HUDEP-2 (cell line): ENCODE data around the gene DHX35.
"Not testable (repeated sequence)": the region's sequence is repeated elsewhere in the genome, so short reads cannot be mapped to it uniquely, and the experiment has no call there.

Experiments used
- DNase-seq, 76 experiments: peaks; one replicate each; lab custom pipeline; 2025; ENCODE audit not compliant: unreplicated experiment in 76 of 76; lab: John Stamatoyannopoulos, UW

DHX35 gene

GRCh38 chr20:38973107-38973506 lies 11.0 kb downstream of the DHX35 start:
- no peak for DNase-seq

- no peak for DNase-seq
These were observed 11.5 kb downstream of the DHX35 start for GRCh38 chr20:38973645-38974044.

DNA sequence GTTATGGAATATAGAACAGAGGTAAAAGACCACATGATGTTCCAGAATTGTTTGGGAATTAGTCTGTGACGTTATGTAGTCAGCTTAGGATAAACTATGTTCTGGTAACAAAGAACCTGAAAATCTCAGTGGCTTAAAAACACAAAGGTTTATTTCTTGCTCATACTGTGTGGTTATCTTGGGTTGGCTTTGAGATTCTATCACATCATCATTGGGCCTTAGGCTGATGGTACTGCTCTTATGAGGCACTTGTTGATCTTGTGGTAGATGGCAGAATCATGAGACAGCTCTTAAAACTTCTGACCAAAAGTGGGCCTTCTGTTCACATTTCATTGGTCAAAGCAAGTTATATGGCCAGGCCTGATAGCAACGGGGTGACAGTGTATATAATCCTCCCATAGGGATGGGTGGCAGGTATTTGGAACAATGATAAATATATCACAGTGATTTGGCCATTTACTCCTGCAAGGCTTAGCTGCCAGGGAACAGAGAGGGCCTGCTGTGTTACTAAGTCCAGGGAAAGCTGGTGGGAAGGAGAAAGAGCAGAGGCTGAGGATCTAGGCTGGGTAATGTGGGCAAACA lies 13.5 kb downstream of the DHX35 start:
- peak in 2 of 76 experiments; percentile 6 to 10 for DNase-seq

DNA sequence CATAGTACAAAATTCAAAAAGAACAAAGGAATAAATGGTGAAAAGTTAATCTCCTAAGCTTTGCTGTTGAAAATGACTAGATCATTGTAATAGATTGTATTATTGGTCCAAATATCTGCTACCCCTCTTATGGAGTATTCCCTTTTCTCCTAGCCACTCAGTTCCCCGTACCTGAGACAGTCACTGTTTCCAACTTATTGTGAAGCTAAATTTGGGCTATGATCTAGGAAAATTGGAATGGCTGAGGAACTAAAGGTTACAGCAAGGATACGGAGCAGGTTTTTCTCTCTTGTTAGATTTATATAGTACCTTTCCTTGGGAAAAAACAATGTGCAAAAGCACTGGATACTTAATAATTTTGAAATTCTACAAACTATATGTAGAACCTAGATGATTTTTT lies 17.3 kb downstream of the DHX35 start:
- DNase-seq: no peak

GRCh38 chr20:38979842-38980241 lies 17.7 kb downstream of the DHX35 start:
- no peak for DNase-seq

GRCh38 chr20:38982291-38982690 lies 20.1 kb downstream of the DHX35 start:
- no peak for DNase-seq

GRCh38 chr20:38985060-38985459 lies 22.9 kb downstream of the DHX35 start:
- DNase-seq: no peak

- no peak for DNase-seq
These were observed 23.5 kb downstream of the DHX35 start for GRCh38 chr20:38985603-38986170.

DNA sequence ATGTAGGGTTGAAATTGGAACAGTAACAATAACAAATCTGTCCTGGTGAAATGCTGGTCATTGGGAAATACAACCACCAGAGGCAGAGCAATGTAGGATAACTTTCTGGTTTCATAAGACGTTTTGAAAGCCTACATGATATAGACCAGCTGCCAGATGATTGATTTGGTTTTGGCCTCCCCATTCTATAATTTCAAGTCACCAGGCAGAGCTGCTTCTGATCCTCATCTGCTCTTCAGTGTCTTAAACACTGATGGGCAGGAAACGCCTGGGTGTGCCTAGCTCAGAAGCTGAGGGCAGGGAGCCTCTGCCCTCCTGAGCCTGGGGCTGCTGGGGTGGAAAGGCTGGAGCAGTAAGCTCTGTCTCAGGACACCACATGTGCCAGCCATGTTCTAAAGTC lies 24.5 kb downstream of the DHX35 start:
- DNase-seq: no peak

DNA sequence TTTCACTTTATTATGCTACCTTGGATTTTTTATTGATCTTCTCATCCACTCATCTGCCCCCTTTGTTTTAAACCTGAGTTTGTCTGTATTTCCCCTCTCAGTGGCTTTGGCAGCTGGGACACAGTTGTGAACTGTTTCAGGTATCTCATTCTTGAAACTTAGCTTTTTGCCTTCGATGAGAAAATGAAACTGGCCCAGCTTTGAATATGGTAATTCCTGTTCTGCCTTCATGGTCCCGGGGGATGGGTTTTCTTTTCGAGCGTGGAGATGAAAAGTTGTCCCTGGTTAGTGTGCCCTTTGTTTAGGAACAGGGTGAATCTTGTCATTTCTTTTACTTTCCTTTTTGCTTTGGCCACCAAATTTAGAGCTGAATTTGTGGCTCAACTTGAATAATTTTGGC lies 25.6 kb downstream of the DHX35 start:
- DNase-seq: no peak

DNA sequence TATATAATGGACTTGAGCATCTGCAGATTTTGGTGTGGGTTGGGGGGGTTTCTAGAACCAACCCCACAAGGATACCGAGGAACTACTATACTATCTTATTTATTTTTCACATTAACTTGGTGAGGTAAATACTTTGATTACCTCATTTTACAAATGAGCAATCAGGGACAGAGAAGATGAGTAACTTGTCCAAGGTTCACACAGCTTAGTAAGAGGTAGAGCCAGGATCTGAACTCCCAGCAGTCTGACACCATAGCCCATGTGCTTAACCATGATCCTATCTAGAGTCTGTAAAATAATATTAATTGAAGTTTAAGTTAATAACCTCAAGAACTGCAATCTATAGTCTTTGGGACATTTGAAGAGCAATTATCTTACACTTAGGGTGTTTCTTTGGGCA lies 28.6 kb downstream of the DHX35 start:
- DNase-seq: no peak

- no peak for DNase-seq
These were observed 29.9 kb downstream of the DHX35 start for GRCh38 chr20:38991814-38992704.

DNA sequence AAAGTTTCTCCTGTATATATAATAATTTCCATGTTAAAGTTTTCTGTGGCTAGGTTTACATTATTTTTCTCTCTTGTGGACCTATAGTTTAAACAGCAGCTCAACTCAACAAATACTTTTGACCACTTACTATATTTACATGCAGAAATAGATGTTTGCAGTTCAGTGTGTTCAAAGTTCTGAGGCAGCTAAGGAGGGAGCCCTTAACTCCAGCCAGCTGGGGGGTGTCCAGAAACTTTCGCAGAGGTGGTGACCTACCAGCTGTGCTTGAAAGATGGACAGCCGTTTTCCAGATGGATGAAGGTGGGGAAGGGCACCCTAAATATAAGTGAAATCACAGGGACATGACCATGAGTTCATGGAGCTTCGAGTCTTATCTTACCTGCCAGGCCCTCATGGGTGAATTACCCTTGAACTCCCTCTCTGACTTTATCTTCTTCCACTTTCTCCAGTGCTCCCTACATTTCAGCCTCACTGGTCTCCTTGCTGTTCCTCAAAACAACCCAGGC lies 33.4 kb downstream of the DHX35 start:
- DNase-seq: peak in 1 of 76 experiments; percentile 5

DNA sequence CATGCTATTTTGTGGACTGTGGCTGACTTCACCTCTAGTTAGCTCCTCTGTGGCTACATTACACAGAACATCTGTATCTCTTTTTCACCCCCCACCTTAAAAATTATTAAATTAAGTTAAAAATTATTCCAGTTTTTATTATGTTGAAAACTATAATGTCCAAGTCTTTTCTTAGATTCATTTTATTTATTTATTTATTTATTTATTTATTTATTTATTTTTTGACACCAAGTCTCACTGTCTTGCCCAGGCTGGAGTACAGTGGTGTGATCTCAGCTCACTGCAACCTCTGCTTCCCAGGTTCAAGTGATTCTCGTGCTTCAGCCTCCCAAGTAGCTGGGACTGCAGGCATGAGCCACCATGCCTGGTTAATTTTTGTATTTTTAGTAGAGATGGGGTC lies 34.7 kb downstream of the DHX35 start:
- not testable (repeated sequence) for DNase-seq

DNA sequence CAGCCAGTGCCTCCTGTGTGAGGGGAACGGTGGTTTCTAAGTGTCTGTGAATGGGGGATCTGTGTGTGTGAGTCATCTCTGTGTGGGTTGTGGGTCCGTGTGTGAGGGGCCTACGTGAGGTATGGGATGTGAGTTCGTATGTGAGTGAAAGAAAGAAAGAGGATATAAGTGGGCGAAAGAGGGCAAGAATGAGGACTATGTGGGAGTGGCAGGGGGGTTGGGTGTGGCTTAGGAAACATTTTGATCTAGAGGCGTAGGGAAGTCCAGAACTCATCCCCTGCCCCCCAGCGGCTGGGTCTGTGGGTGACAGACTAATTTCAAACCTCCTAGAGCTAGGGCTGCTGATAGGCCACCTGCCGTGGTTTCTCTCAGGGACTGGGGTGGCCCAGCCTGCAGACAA lies 35.5 kb downstream of the DHX35 start:
- peak in 51 of 76 experiments; percentile 5 to 72 (median 35) for DNase-seq

DNA sequence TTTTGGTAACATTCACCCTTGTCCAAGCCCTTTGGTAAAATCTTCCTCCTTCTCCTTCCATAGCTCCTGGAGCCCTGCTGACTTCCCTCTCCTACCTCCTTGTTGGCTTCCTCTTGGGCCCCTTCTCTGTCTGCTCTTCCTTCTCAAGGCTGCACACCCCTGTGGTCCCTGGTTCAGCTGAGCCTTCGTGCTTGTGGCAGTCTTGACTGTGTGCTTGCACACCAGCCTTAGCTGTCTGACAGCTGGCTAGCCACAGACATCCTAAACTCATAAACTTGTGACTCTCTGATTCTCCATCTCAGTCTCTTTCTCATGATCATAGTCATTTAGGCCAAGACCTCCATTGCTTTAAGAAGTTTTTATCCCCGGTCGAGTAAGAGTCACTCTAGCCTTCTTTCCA lies 37.1 kb downstream of the DHX35 start:
- no peak for DNase-seq

- DNase-seq: no peak
These were observed 38.1 kb downstream of the DHX35 start for GRCh38 chr20:38999965-39000910.

- no peak for DNase-seq
These were observed 42.4 kb downstream of the DHX35 start for GRCh38 chr20:39004508-39004907.

DNA sequence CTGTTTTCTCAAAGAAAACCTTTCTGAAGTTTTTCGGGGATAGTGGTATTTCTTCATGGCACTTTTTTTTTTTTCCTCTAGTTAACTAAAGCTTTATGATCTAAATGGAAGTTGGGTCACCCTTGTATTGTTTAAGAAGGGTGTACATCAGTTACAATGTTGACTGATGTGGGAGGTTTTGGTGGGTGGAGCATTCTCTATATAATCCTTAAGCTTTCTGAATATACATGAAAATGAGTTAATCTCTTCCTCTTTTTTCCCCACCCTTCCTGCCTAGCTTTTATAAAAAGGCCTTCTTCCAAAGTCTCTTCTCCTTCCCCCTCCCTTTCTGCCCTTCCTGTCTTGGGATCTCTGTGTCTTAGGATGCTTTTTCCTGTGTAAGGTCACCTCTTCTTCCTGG lies 47.2 kb downstream of the DHX35 start:
- no peak for DNase-seq

- no peak for DNase-seq
These were observed 48.4 kb downstream of the DHX35 start for GRCh38 chr20:39010496-39010895.
